GM11168 (cell line): ENCODE results near the gene CNTNAP2.

Experiments
- in situ Hi-C: fragments of 300-500 bp; cut with MboI; formaldehyde crosslinking; loops from one replicate; pipeline ENCODE4 v1.12.0; 2022; ENCODE audit warnings: low sequenced_read_pairs; ENCODE audit not compliant: unreplicated experiment

The CNTNAP2 gene

DNA sequence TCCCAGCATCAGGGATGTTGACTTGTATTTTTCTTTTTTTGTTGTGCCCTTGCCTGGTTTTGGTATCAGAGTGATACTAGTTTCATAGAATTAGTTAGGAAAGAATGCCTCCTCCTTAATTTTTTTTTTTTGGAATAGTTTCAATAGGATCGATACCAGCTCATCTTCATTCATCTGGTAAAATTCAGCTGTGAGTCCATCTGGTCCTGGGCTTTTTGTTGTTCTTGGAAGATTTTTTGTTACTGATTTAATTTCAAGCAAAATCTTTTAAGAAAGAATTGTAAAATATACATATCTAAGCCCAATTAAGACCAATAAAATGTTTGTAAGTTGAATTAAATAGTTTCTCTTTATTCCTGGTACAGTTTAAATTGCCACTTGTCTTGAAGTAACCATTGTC lies 1159.5 kb downstream of the CNTNAP2 start:
- in situ Hi-C loops = no loop called here

- in situ Hi-C loops = no loop called here
Observed at GRCh38 chr7:147276783-147277370, 1160.3 kb downstream of the CNTNAP2 start.

DNA sequence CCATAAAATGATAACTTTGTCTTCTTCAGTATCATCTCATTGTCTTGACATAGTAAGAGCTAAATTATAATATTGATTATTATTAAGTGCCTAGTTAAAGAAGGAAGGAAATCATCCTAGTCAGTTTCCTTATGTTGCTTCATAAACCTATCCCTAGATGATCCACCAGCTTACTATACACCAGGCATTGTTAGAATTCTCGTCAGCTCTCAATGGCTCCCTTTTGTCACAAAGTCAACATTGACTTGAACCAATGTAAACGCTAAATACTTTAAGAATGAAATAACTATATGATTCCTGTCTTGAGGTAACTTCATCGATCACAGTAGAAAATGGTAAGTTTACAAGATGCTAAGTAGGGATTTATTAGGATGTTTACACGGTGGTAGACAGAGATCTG lies 1162.9 kb downstream of the CNTNAP2 start:
- in situ Hi-C loops = no loop called here

- in situ Hi-C loops = no loop called here
Observed at GRCh38 chr7:147279964-147280374, 1163.4 kb downstream of the CNTNAP2 start.

DNA sequence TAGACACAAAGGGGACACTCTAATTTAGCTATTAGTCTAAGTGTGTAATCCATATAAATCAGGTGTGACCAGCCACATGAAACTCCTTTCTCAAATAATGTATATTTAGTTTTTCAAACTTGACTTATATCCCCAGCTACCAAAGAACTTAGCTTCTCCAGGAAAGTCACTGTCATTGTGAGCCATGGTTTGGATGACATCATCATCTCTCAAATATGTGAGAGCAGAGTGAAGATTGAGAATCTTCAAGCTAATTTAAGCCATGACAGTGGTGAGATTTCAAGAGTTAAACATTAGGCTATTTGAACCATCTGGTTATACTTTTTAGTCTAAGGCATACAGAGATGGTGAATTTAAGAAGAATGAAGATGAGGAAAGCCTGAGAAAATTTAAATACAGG lies 1165.6 kb downstream of the CNTNAP2 start:
- in situ Hi-C loops = no loop called here

DNA sequence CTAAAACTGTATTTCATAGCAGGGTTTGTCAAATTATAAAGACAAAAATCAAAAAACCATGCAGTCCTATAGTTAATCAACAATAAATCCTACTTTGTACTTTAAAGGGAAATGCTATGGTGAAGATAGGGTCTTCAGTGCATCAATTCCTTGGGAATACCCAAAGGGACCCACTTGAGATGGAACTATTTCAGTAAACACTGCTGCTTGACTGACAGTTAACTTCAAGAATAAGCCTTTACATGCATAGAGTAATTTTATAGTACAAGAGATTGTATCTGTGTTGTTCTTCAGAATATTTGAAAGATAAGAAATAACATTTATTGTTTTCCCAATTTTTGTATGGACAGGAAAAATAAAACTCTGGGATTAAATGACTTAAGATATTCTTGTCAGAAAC lies 1179.6 kb downstream of the CNTNAP2 start:
- in situ Hi-C loops = no loop called here

GRCh38 chr7:147296986-147297385 lies 1180.4 kb downstream of the CNTNAP2 start:
- in situ Hi-C loops = no loop called here

GRCh38 chr7:147298611-147299043 lies 1182.0 kb downstream of the CNTNAP2 start:
- in situ Hi-C loops = no loop called here

GRCh38 chr7:147300293-147300692 lies 1183.7 kb downstream of the CNTNAP2 start:
- in situ Hi-C loops = no loop called here

GRCh38 chr7:147304376-147304775 lies 1187.8 kb downstream of the CNTNAP2 start:
- in situ Hi-C loops = no loop called here

DNA sequence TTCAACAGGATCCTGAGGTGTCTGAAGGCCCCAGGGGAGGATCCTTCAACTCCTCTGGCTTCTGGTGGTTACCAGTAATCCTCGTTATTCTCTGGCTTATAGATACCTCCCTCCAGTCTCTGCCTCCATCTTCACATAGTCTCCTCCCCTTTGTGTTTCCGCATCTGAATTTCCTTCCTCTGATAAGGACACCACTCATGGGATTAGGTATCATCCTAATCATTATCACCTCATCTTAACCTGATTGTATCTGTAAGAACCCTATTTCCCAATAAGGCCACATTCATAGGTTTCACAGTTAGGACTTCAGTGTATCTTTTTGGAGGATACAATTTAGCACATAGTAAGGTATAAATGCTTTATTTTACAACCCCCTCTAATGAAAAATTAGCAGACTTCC lies 1189.2 kb downstream of the CNTNAP2 start:
- in situ Hi-C loops = no loop called here

DNA sequence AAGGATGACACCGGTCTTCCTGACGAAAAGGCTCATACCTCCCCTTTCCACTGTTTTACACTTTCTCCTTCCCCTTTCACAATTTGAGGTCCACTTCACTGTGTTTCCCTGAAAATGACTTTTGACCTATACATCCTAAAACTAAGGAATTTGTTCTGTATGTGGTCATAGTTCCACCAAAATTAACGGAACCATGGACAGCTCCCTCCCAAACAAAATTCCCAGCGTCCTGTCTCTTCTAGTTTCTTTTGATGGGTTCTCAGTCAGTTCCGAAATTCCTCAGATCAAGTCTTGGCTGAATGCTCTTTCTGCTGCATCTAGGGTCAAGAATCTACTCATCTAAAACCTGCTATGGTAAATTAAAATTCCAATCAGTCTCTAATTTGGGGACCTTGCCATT lies 1191.9 kb downstream of the CNTNAP2 start:
- in situ Hi-C loops = no loop called here

DNA sequence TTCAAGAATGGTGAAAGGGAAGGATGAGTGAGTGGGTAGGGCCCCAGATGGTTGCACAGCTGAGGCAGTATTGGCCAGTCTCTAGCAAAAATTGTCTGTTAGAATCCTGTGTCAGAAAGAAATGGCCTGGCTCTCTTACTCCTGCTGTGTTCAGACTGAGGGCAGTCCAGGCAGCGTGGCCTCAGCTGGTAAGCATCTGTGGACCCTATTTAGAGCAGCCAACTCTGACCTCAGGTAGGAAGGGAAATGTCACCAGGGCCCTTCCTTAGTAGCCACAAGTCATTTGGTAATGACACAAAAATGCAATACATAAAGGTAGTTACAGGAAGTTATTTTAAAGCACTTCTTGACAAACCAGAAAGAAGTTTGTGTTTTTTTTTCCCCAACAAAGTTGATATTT lies 1194.7 kb downstream of the CNTNAP2 start:
- in situ Hi-C loops = no loop called here

- in situ Hi-C loops = no loop called here
Observed at GRCh38 chr7:147321504-147321903, 1204.9 kb downstream of the CNTNAP2 start.

DNA sequence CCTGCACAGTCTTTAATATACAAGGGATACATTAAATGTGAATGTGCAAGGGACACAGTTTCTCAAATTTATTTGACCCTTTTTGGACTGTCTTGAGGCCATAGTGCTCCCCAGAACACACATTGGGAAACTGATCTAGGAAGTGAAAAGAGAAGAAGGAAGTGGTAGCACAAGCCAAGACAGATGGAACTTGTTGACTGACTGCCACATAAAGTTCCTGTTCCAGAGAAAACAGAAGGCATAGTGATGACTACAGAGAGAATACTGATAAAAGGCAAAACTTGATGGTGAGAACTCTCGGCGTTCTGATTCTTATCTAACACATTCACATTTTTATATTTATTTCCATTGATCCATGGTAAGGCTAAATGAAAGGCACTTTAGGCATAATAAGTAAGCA lies 1216.4 kb downstream of the CNTNAP2 start:
- in situ Hi-C loops = no loop called here

DNA sequence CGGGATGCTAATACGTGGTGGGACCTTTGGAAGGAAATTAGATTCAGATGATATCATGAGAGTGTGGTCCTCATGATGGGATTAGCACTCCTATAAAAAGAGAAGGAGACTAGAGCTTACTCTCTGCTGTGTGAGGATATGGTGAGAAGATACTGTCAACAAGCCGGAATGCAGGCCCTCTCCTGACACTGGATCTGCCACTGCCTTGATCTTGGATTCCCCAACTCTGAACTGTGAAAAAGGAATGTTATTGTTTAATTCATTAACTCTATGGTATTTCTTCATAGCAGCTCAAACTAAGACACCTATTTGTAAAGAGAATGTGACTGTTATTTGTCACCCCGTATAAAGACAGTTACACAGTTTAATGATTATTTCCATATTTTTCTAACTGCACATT lies 1246.5 kb downstream of the CNTNAP2 start:
- in situ Hi-C loops = no loop called here

GRCh38 chr7:147376192-147376591 lies 1259.6 kb downstream of the CNTNAP2 start:
- in situ Hi-C loops = no loop called here

DNA sequence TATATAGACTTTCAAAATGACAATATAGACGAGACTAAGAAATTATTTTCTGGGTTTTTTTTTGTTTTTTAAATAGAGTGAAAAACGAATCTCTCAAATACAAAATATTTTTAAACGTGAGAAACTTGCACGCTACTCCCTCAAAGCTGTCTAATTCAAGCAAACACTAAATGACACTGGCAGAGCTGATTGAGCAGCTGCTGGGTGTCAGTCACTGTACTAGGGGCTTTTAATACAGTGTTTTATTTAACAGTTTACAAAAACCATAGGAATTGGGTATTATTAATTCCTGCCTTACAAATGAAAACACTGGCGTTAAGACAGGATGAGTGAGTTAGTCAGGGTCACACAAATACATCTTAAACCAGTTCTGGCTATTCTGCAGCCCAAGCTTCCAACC lies 1264.3 kb downstream of the CNTNAP2 start:
- in situ Hi-C loops = no loop called here

DNA sequence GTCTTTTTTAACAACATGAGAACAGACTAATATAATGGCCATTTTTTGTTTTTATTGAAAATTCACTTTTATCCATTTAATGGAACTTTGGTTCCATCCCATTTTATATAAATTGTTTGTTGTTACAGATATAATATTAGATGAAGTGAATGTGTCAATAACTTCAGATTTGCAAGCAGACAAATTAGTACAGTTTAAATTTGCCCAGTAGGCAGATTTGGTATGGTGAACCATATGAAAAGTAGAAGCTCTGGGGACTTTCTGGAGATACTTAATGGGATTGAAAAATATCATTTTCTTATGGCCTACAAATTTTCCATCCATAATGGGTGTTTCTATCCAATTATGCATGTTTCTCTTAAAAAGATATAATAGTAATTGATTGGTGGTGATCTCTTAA lies 1277.7 kb downstream of the CNTNAP2 start:
- in situ Hi-C loops = no loop called here

GRCh38 chr7:147400221-147400689 lies 1283.7 kb downstream of the CNTNAP2 start:
- in situ Hi-C loops = no loop called here

DNA sequence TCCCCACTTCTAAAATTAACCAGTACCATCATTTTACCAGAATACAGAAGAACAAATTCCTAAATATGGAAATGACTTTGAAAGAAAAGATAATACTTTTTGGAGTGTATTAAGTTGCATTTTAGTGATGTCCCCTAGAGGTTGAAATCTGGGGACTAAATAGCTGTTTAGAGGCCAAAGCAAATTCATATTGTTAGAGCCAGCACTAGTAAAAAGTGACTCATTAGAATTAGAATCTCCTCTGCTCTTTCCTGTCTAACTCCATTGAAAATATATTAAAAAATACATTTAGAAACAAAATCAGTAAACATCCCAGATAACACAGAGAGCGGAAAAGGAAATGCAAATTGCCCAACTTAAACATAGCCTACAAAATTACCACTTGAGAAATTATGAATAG lies 1284.3 kb downstream of the CNTNAP2 start:
- in situ Hi-C loops = no loop called here

DNA sequence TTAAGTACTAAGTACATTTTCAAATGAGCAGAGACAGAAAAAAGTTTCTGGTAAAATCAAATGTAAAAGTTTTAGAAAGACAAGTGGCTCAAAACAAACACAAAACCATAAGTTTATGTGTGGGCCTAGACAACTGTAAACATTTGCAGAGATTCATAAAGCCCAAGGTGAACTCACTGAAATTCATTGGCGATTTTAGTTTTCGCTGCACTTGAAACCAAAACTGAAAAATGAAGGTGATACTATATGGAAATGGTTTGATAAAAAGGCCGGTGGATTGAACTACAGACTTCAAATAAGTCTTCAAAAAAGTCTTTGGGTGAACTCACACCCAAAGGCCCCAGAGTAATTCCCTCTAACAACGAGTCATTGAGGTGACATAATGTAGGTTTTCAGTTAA lies 1289.0 kb downstream of the CNTNAP2 start:
- in situ Hi-C loops = no loop called here
